Renal cortical epithelial cell (primary cell): Measurements from ENCODE around the gene MCC. TPM values are rescaled to one million over a fixed set of nuclear protein-coding genes. Genes with fewer than 3 reads are reported as not detected.

Experiments
- DNase-seq: peaks from one replicate; pipeline ENCODE4 v3.0.0-alpha.2; 2011; ENCODE audit warnings: low read depth
- total RNA-seq: library from RNA; depleted of rRNA; stranded (reverse); fragments of >200 nt; gene quantifications from 2 replicates; pipeline ENCODE4 v1.2.3, GENCODE V29; 2014

MCC gene
- total RNA-seq, 1 donor from 2014 or later: 42.9 TPM

GRCh38 chr5:113031557-113031956 lies 456.7 kb downstream of the MCC start:
- no peak for DNase-seq

- DNase-seq: no peak
Measured at GRCh38 chr5:113031104-113031503, 457.1 kb downstream of the MCC start.

- no peak for DNase-seq
Measured at GRCh38 chr5:113029614-113030013, 458.6 kb downstream of the MCC start.

- no peak for DNase-seq
Measured at GRCh38 chr5:113027431-113027830, 460.8 kb downstream of the MCC start.

- no peak for DNase-seq
Measured at GRCh38 chr5:113027015-113027414, 461.2 kb downstream of the MCC start.

GRCh38 chr5:113026211-113026610 lies 462.0 kb downstream of the MCC start:
- no peak for DNase-seq

- no peak for DNase-seq
Measured at GRCh38 chr5:113025596-113025995, 462.7 kb downstream of the MCC start.

GRCh38 chr5:113024076-113024697 lies 464.1 kb downstream of the MCC start:
- DNase-seq: no peak

- DNase-seq: peak; percentile 19
Measured at GRCh38 chr5:113022661-113023060, 465.6 kb downstream of the MCC start.

GRCh38 chr5:113020461-113021273 lies 467.6 kb downstream of the MCC start:
- DNase-seq: peak; percentile 91

GRCh38 chr5:113017881-113018635 lies 470.2 kb downstream of the MCC start:
- peak; percentile 33 for DNase-seq

GRCh38 chr5:113005454-113005853 lies 482.8 kb downstream of the MCC start:
- DNase-seq: no peak

GRCh38 chr5:113003763-113004162 lies 484.5 kb downstream of the MCC start:
- no peak for DNase-seq

GRCh38 chr5:113002423-113002822 lies 485.8 kb downstream of the MCC start:
- no peak for DNase-seq

- DNase-seq: peak; percentile 29
Measured at GRCh38 chr5:113000466-113000865, 487.8 kb downstream of the MCC start.

GRCh38 chr5:112998296-112998695 lies 490.0 kb downstream of the MCC start:
- DNase-seq: no peak

GRCh38 chr5:112996830-112997374 lies 491.4 kb downstream of the MCC start:
- DNase-seq: no peak

- DNase-seq: peak; percentile 57
Measured at GRCh38 chr5:112995764-112996618, 492.3 kb downstream of the MCC start.

- DNase-seq: no peak
Measured at GRCh38 chr5:112986224-112986623, 502.0 kb downstream of the MCC start.

GRCh38 chr5:112983363-112983762 lies 504.9 kb downstream of the MCC start:
- DNase-seq: no peak

GRCh38 chr5:112979723-112980122 lies 508.5 kb downstream of the MCC start:
- DNase-seq: no peak
